ENCODE results near the gene RGL2. TPM values are rescaled to one million over a fixed set of nuclear protein-coding genes. Genes with fewer than 3 reads are reported as not detected.

The RGL2 gene
- total and polyA plus RNA-seq, 2 of the 13 experiments (the other 11 are each of a cell fraction or from before 2014, with no cell fraction given): 22.9 to 47.4 TPM

- H3K4me2 ChIP-seq (ENCODE audit: low read depth, low read length): no peak overlapping the region
- CTCF ChIA-PET (ENCODE audit: low intra/inter-chr PET ratio, low total read pairs): no interaction called here
- H3K9me3 ChIP-seq (ENCODE audit: low read length): no peaks in the 10 kb centered on the region
- H3K27ac ChIP-seq (ENCODE audit: extremely low read length, insufficient read depth, low read length): no peak overlapping the region
- DNase-seq (ENCODE audit: low spot score): no peak
- H3K79me2 ChIP-seq (ENCODE audit: insufficient read depth, low read length): peaks cover 26% of the 10 kb centered on the region
- peak; percentile 30 for ATAC-seq
- BruUV-seq (replicated peaks): no TSS peak
- in situ Hi-C loops (cut with HindIII; ENCODE audit: extremely low pct_ligation_motif_present, low pct_unique_long_range_greater_than_20kb) (loop anchor here (25.0 kb wide), 1 partner anchor 134 kb away; the partner anchor contains the start of genes CUTA, PHF1 and SYNGAP1), intact Hi-C loops (cut with micrococcal nuclease; ENCODE audit: unreplicated experiment) (no loop called here)
- peaks cover 33% of the 10 kb centered on the region for H4K20me1 ChIP-seq (ENCODE audit: insufficient read depth, low read length)
- H3K4me3 ChIP-seq (replicated peaks in 1 of 3; ENCODE audit: insufficient read depth in 1 of 3, low read depth in 2 of 3, low read length in 3 of 3): no peak overlapping the region
- FAIRE-seq: no peak
- H3K36me3 ChIP-seq (replicated peaks in 1 of 2; ENCODE audit: control insufficient read depth in 1 of 2, insufficient read depth in 2 of 2, low read length in 2 of 2): peaks cover 20 to 62% of the 10 kb centered on the region in 2 experiments
- H3K9ac ChIP-seq (ENCODE audit: insufficient read depth, low read depth, low read length): no peak overlapping the region
- H3K27me3 ChIP-seq (ENCODE audit: control insufficient read depth in 1 of 2, insufficient read depth in 2 of 2, low read length in 2 of 2): no peaks in the 10 kb centered on the region
- POLR2A ChIA-PET: interaction anchor here (0.6 to 3.5 kb wide), 11 partner anchors 9 to 1138 kb away, joined by 3 to 17 read pairs (median 4); partner anchors contain the start of genes PFDN6, PHF1, RGL2 and WDR46
- no peak overlapping the region for H2AFZ ChIP-seq (ENCODE audit: low read length)
- peaks cover 30% of the 10 kb centered on the region for H3K4me1 ChIP-seq (ENCODE audit: insufficient read depth, low read length)
- WGBS (ENCODE audit: low lambda C conversion rate): 90% methylated on average over 39 of the region's 39 CpGs
- TF ChIP-seq AGO1 (IDR thresholded peaks at IDR 0.05; ENCODE audit: low read depth, low read length, poor library complexity, severe bottlenecking) (peak; percentile 99), HMGXB3 (CRISPR knock-in tag; IDR thresholded peaks at IDR 0.05; ENCODE audit: borderline replicate concordance) (no peak), POLR2AphosphoS5 (IDR thresholded peaks at IDR 0.05; ENCODE audit: low read depth, low read length) (peak; percentile 17; the same call in 1 of the 2 replicates), ZBTB33 (CRISPR knock-in tag; IDR thresholded peaks at IDR 0.05) (peak; percentile 89; the same call in 1 of the 2 replicates), ZFP36L1 (CRISPR knock-in tag; IDR thresholded peaks at IDR 0.05) (no peak), ELK4 (CRISPR knock-in tag; IDR thresholded peaks at IDR 0.05; ENCODE audit: borderline replicate concordance) (no peak), ZNF569 (CRISPR knock-in tag; IDR thresholded peaks at IDR 0.05; ENCODE audit: borderline replicate concordance) (no peak), ZIK1 (CRISPR knock-in tag; IDR thresholded peaks at IDR 0.05; ENCODE audit: borderline replicate concordance, low read depth) (0 out of 2 replicates have a peak, but pooled peaks have one; percentile 61), HNF4G (IDR thresholded peaks at IDR 0.05; ENCODE audit: borderline replicate concordance, low read depth, low read length) (no peak), HNF4G (CRISPR knock-in tag; IDR thresholded peaks at IDR 0.05; ENCODE audit: borderline replicate concordance, low read depth) (no peak), CCDC6 (CRISPR knock-in tag; IDR thresholded peaks at IDR 0.05) (no peak), ZNF441 (CRISPR knock-in tag; IDR thresholded peaks at IDR 0.05; ENCODE audit: borderline replicate concordance) (no peak), ZNF713 (CRISPR knock-in tag; IDR thresholded peaks at IDR 0.05) (no peak), HNRNPH1 (optimal IDR thresholded peaks at IDR 0.05; ENCODE audit: low read depth, low read length) (no peak), MTF2 (CRISPR knock-in tag; IDR thresholded peaks at IDR 0.05; ENCODE audit: borderline replicate concordance) (no peak)
Observed at GRCh38 chr6:33277663-33278391, 20.9 kb downstream of the RGL2 start.

Measured in HepG2 (cell line).